ENCODE measurements around the gene PGBD5. TPM values are rescaled to one million over a fixed set of nuclear protein-coding genes. Genes with fewer than 3 reads are reported as not detected.

PGBD5 gene
- total and polyA plus RNA-seq, 2 of the 13 experiments (the other 11 are each of a cell fraction or from before 2014, with no cell fraction given): 0.04 to 0.13 TPM

- Histone ChIP-seq H3K36me3 (replicated peaks in 1 of 2; ENCODE audit: control insufficient read depth in 1 of 2, insufficient read depth in 2 of 2, low read length in 2 of 2) (no peaks in the 10 kb centered on the region), H3K9ac (ENCODE audit: insufficient read depth, low read depth, low read length) (no peak overlapping the region), H3K27me3 (ENCODE audit: control insufficient read depth in 1 of 2, insufficient read depth in 2 of 2, low read length in 2 of 2) (peaks cover 0 to 9% of the 10 kb centered on the region in 2 experiments; a peak in 2 of 5 replicates), H3K4me2 (ENCODE audit: low read depth, low read length) (no peak overlapping the region), H3K4me3 (replicated peaks in 1 of 3; ENCODE audit: insufficient read depth in 1 of 3, low read depth in 2 of 3, low read length in 3 of 3) (no peak overlapping the region), H3K4me1 (ENCODE audit: insufficient read depth, low read length) (no peaks in the 10 kb centered on the region), H4K20me1 (ENCODE audit: insufficient read depth, low read length) (no peaks in the 10 kb centered on the region), H3K79me2 (ENCODE audit: insufficient read depth, low read length) (no peaks in the 10 kb centered on the region), H3K9me3 (ENCODE audit: low read length) (peaks cover 13% of the 10 kb centered on the region), H3K27ac (ENCODE audit: extremely low read length, insufficient read depth, low read length) (no peak overlapping the region), H2AFZ (ENCODE audit: low read length) (no peak overlapping the region)
- FAIRE-seq: no peak
- ChIA-PET CTCF (ENCODE audit: low intra/inter-chr PET ratio, low total read pairs) (no interaction called here), POLR2A (no interaction called here)
- WGBS (ENCODE audit: low lambda C conversion rate): 20% methylated on average over 3 of the region's 3 CpGs
- intact Hi-C loops (cut with micrococcal nuclease; ENCODE audit: unreplicated experiment): no loop called here
- in situ Hi-C loops (cut with HindIII; ENCODE audit: extremely low pct_ligation_motif_present, low pct_unique_long_range_greater_than_20kb): no loop called here
- BruUV-seq (replicated peaks): no TSS peak
- ATAC-seq: no peak
- no peak for TF ChIP-seq HNF4A (CRISPR knock-in tag; IDR thresholded peaks at IDR 0.05)
- TF ChIP-seq PAXIP1 (CRISPR knock-in tag; conservative IDR thresholded peaks at IDR 0.05): no peak
- no peak for TF ChIP-seq ARID2 (CRISPR knock-in tag; IDR thresholded peaks at IDR 0.05; ENCODE audit: borderline replicate concordance)
- no peak for TF ChIP-seq ZNF678 (CRISPR knock-in tag; IDR thresholded peaks at IDR 0.05)
- TF ChIP-seq TP53 (CRISPR knock-in tag; conservative IDR thresholded peaks at IDR 0.05): no peak
- TF ChIP-seq CEBPB (IDR thresholded peaks at IDR 0.05; ENCODE audit: borderline replicate concordance, low read depth, low read length): no peak
- TF ChIP-seq MIER2 (CRISPR knock-in tag; IDR thresholded peaks at IDR 0.05): no peak
- no peak for TF ChIP-seq PRMT3 (CRISPR knock-in tag; IDR thresholded peaks at IDR 0.05; ENCODE audit: borderline replicate concordance, low read depth)
- TF ChIP-seq SSRP1 (CRISPR knock-in tag; IDR thresholded peaks at IDR 0.05): no peak
- TF ChIP-seq NFE2 (CRISPR knock-in tag; IDR thresholded peaks at IDR 0.05): no peak
- TF ChIP-seq WIZ (CRISPR knock-in tag; IDR thresholded peaks at IDR 0.05): no peak
- TF ChIP-seq KLF12 (CRISPR knock-in tag; IDR thresholded peaks at IDR 0.05; ENCODE audit: borderline replicate concordance): no peak
- TF ChIP-seq ZNF775 (CRISPR knock-in tag; IDR thresholded peaks at IDR 0.05; ENCODE audit: borderline replicate concordance): no peak
- no peak for TF ChIP-seq FOXJ3 (CRISPR knock-in tag; IDR thresholded peaks at IDR 0.05; ENCODE audit: borderline replicate concordance)
- DNase-seq (ENCODE audit: low spot score): no peak
These were observed 51.0 kb downstream of the PGBD5 start for GRCh38 chr1:230375147-230375546.
